ENCODE measurements around the gene SLC49A4.

GRCh38 chr3:122784436-122784835 lies 10.4 kb upstream of the SLC49A4 start:
- no peak for TF ChIP-seq CTCF (IDR thresholded peaks at IDR 0.05)
- TF ChIP-seq POLR2A (IDR thresholded peaks at IDR 0.05): no peak

All from esophagus squamous epithelium (tissue), 4 donors.